DMS53 treated with DMSO at 0.1 percent for 48 hours (cell line): ENCODE results near the gene FOXRED2.
"Not testable (repeated sequence)": the region's sequence is repeated elsewhere in the genome, so short reads cannot be mapped to it uniquely, and the experiment has no call there.

Source experiments
- DNase-seq: peaks from one replicate; lab custom pipeline; 2025; ENCODE audit not compliant: unreplicated experiment; lab: John Stamatoyannopoulos, UW

The FOXRED2 gene

GRCh38 chr22:36506637-36507517 lies at the start of gene FOXRED2:
Gene FOXRED2, minus strand, starts transcription at chr22:36507040. Its CDS starts 618 bp downstream, at chr22:36506422.
- DNase-seq = peak; percentile 37

GRCh38 chr22:36554098-36554497 lies 47.3 kb upstream of the FOXRED2 start:
- no peak for DNase-seq

- no peak for DNase-seq
These were observed 45.4 kb upstream of the FOXRED2 start for GRCh38 chr22:36552289-36552688.

GRCh38 chr22:36550701-36551495 lies 44.1 kb upstream of the FOXRED2 start:
- DNase-seq = no peak

- DNase-seq = no peak
These were observed 42.2 kb upstream of the FOXRED2 start for GRCh38 chr22:36549033-36549432.

GRCh38 chr22:36548606-36549005 lies 41.8 kb upstream of the FOXRED2 start:
- no peak for DNase-seq

GRCh38 chr22:36546932-36547331 lies 40.1 kb upstream of the FOXRED2 start:
- DNase-seq = no peak

- DNase-seq = no peak
These were observed 39.4 kb upstream of the FOXRED2 start for GRCh38 chr22:36546092-36546804.

- no peak for DNase-seq
These were observed 37.3 kb upstream of the FOXRED2 start for GRCh38 chr22:36544107-36544620.

- DNase-seq = no peak
These were observed 35.1 kb upstream of the FOXRED2 start for GRCh38 chr22:36541831-36542411.

GRCh38 chr22:36540867-36541642 lies 34.2 kb upstream of the FOXRED2 start:
- DNase-seq = no peak

GRCh38 chr22:36538529-36538928 lies 31.7 kb upstream of the FOXRED2 start:
- no peak for DNase-seq

GRCh38 chr22:36536717-36537116 lies 29.9 kb upstream of the FOXRED2 start:
- DNase-seq = no peak

- DNase-seq = not testable (repeated sequence)
These were observed 26.5 kb upstream of the FOXRED2 start for GRCh38 chr22:36533320-36533719.

- DNase-seq = no peak
These were observed 25.6 kb upstream of the FOXRED2 start for GRCh38 chr22:36532466-36532865.

- peak; percentile 79 for DNase-seq
These were observed 22.2 kb upstream of the FOXRED2 start, which contains the start of gene EIF3D for GRCh38 chr22:36528795-36529751. Gene EIF3D, minus strand, starts transcription at chr22:36529166. Its CDS starts 3,045 bp downstream, at chr22:36526121.

GRCh38 chr22:36528341-36528740 lies 21.5 kb upstream of the FOXRED2 start:
- DNase-seq = no peak

GRCh38 chr22:36522662-36523061 lies 15.8 kb upstream of the FOXRED2 start:
- no peak for DNase-seq

- no peak for DNase-seq
These were observed 13.6 kb upstream of the FOXRED2 start for GRCh38 chr22:36520423-36520822.
